ENCODE results near the gene VEGFB.

VEGFB gene

GRCh38 chr11:64284962-64285884, 50.8 kb downstream of the VEGFB start, which contains the start of gene GPR137:
GPR137 (plus strand) TSS chr11:64285848; CDS start chr11:64286525, 677 bp downstream.
- peak; percentile 92 for DNase-seq

GRCh38 chr11:64285885-64286800, 51.8 kb downstream of the VEGFB start:
- DNase-seq, result peak; percentile 73

- DNase-seq, result no peak
These were observed 52.4 kb downstream of the VEGFB start for GRCh38 chr11:64286801-64287159.

DNA sequence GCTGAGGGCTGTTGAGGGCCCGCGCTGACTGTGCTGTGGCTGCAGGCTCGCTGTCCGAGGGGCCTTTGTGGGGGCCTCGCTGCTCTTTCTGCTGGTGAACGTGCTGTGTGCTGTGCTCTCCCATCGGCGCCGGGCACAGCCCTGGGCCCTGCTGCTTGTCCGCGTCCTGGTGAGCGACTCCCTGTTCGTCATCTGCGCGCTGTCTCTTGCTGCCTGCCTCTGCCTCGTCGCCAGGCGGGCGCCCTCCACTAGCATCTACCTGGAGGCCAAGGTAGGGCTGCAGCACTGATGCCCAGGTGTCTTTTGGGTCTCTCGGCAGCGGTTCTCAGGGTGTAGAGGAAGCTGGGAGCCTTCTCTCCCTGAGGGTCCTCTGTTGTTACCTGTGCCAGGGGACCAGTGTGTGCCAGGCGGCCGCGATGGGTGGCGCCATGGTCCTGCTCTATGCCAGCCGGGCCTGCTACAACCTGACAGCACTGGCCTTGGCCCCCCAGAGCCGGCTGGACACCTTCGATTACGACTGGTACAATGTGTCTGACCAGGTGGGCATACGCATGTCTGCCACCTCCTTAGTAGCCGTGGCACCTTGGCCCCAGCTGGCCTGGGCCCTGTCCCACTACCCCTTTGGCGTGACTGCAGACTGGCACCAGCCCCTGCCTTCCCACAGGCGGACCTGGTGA, 53.4 kb downstream of the VEGFB start:
- no peak for DNase-seq

- DNase-seq, result no peak
These were observed 54.0 kb downstream of the VEGFB start for GRCh38 chr11:64288353-64288750.
